SK-N-SH (cell line): ENCODE measurements around the gene ROBO1. TPM values are rescaled to one million over a fixed set of nuclear protein-coding genes. Genes with fewer than 3 reads are reported as not detected.

Experiments used
- CTCF ChIA-PET: fragments of 300-600, 350-600 bp; formaldehyde crosslinking; extraction: SDS; loops from one replicate; lab custom pipeline; 2021; lab: Yijun Ruan, JAX
- POLR2A ChIA-PET: fragments of 350-600 bp; sonication (Branson Sonifier 250); formaldehyde crosslinking; extraction: SDS; loops from one replicate; lab custom pipeline; 2020; ENCODE audit warnings: antibody characterized with exemption, inconsistent platforms; lab: Yijun Ruan, JAX
- DNase-seq: peaks from one replicate; pipeline ENCODE4 v3.0.0; 2012
- H2AFZ ChIP-seq: fragments of 200-600 bp; sonication (generic); 2 replicates; pipeline ENCODE4 v1.8.1; 2016; ENCODE audit warnings: antibody characterized with exemption, mild to moderate bottlenecking, low read depth
- H3F3A ChIP-seq: fragments of 200-600 bp; sonication (generic); replicated peaks from 2 replicates; pipeline ENCODE3; 2016; ENCODE audit warnings: antibody characterized with exemption, mild to moderate bottlenecking; ENCODE audit not compliant: insufficient read depth
- H3K27ac ChIP-seq, 2 experiments: fragments of 200-500 bp in 1 of 2; fragments of 200-600 bp in 1 of 2; sonication (Bioruptor generic) in 1 of 2; sonication (generic), shearing (Covaris generic) in 1 of 2; 2 replicates each; pipeline versions ENCODE4 v1.5.1 to v1.6.1; 2014 to 2016; ENCODE audit warnings: low read depth in 2 of 2, inconsistent platforms in 1 of 2, low read length in 1 of 2, mild to moderate bottlenecking in 1 of 2, mixed read lengths in 1 of 2
- H3K27me3 ChIP-seq: fragments of 200-600 bp; sonication (generic), shearing (Covaris generic); 2 replicates; pipeline ENCODE4 v1.6.1; 2016; ENCODE audit warnings: mixed run types; ENCODE audit not compliant: insufficient read depth
- H3K36me3 ChIP-seq, 2 experiments: fragments of 200-500 bp in 1 of 2; fragments of 200-600 bp in 1 of 2; sonication (Bioruptor generic) in 1 of 2; sonication (generic) in 1 of 2; replicated peaks in 1 of 2; 2 replicates each; pipeline versions ENCODE3 to v1.5.1; 2014 to 2016; ENCODE audit warnings: low read length in 1 of 2, mild to moderate bottlenecking in 1 of 2; ENCODE audit not compliant: insufficient read depth in 2 of 2, control insufficient read depth in 1 of 2
- H3K4me1 ChIP-seq, 2 experiments: fragments of 200-500 bp in 1 of 2; fragments of 200-600 bp in 1 of 2; sonication (Bioruptor generic) in 1 of 2; sonication (generic), shearing (Covaris generic) in 1 of 2; 2 replicates each; pipeline versions ENCODE4 v1.5.1 to v1.6.1; 2014 to 2016; ENCODE audit warnings: low read depth in 1 of 2, low read length in 1 of 2, mixed run types in 1 of 2; ENCODE audit not compliant: insufficient read depth in 2 of 2, control insufficient read depth in 1 of 2
- H3K4me2 ChIP-seq: fragments of 200-600 bp; sonication (generic), shearing (Covaris generic); 2 replicates; pipeline ENCODE4 v1.6.1; 2017; ENCODE audit warnings: mixed run types
- H3K4me3 ChIP-seq, 2 experiments: fragments of 200-500 bp in 1 of 2; fragments of 200-600 bp in 1 of 2; sonication (Bioruptor generic) in 1 of 2; sonication (generic), shearing (Covaris generic) in 1 of 2; 2 replicates each; pipeline versions ENCODE4 v1.5.1 to v1.8.1; 2014 to 2016; ENCODE audit warnings: low read depth in 2 of 2, inconsistent platforms in 1 of 2, low read length in 1 of 2, mild to moderate bottlenecking in 1 of 2, mixed read lengths in 1 of 2, moderate library complexity in 1 of 2
- H3K79me2 ChIP-seq: fragments of 200-600 bp; sonication (generic); 2 replicates; pipeline ENCODE4 v1.8.1; 2017; ENCODE audit warnings: mild to moderate bottlenecking; ENCODE audit not compliant: insufficient read depth
- H3K9ac ChIP-seq: fragments of 200-600 bp; sonication (generic); 2 replicates; pipeline ENCODE4 v1.6.1; 2017; ENCODE audit warnings: mixed run types
- H3K9me2 ChIP-seq: fragments of 200-600 bp; sonication (generic); 2 replicates; pipeline ENCODE4 v1.6.1; 2017; ENCODE audit warnings: mixed run types
- H3K9me3 ChIP-seq: fragments of 200-600 bp; sonication (generic); 2 replicates; pipeline ENCODE4 v1.6.1; 2017; ENCODE audit warnings: mixed run types, mild to moderate bottlenecking, moderate library complexity
- H4K20me1 ChIP-seq: fragments of 200-600 bp; sonication (generic); 2 replicates; pipeline ENCODE4 v1.6.1; 2017; ENCODE audit warnings: mild to moderate bottlenecking, mixed run types; ENCODE audit not compliant: insufficient read depth
- CHD2 ChIP-seq: fragments of 150-350 bp; IDR thresholded peaks from 2 replicates; pipeline ENCODE4 v1.6.1; 2018; ENCODE audit warnings: low read length; ENCODE audit not compliant: partially characterized antibody
- EZH2phosphoT487 ChIP-seq: fragments of 200-600 bp; sonication (generic); IDR thresholded peaks from 2 replicates; pipeline ENCODE4 v1.6.1; 2017; ENCODE audit warnings: low read depth, mixed run types, mild to moderate bottlenecking, antibody characterized with exemption, moderate library complexity, borderline replicate concordance
- FOSL2 ChIP-seq: IDR thresholded peaks from 2 replicates; pipeline ENCODE4 v1.4.0; 2012; ENCODE audit warnings: low read depth, mild to moderate bottlenecking, moderate library complexity, borderline replicate concordance
- FOXM1 ChIP-seq: IDR thresholded peaks from 2 replicates; pipeline ENCODE4 v1.4.0; 2012; ENCODE audit warnings: low read depth, mild to moderate bottlenecking
- GATA2 ChIP-seq: sonication (generic); formaldehyde crosslinking; IDR thresholded peaks from 2 replicates; pipeline ENCODE4 v1.5.0; 2020; ENCODE audit warnings: mild to moderate bottlenecking, missing genetic modification reagents
- JUND ChIP-seq: IDR thresholded peaks from 2 replicates; pipeline ENCODE4 v1.4.0; 2012
- NFIC ChIP-seq: IDR thresholded peaks from 2 replicates; pipeline ENCODE4 v1.4.0; 2012; ENCODE audit warnings: borderline replicate concordance
- NRF1 ChIP-seq: IDR thresholded peaks from 2 replicates; pipeline ENCODE4 v1.6.1; 2012; ENCODE audit warnings: low read depth, mild to moderate bottlenecking, low read length
- RAD21 ChIP-seq: IDR thresholded peaks from 2 replicates; pipeline ENCODE4 v1.6.1; 2012; ENCODE audit warnings: mild to moderate bottlenecking, low read length
- RFX5 ChIP-seq: IDR thresholded peaks from 2 replicates; pipeline ENCODE4 v1.6.1; 2012; ENCODE audit warnings: mild to moderate bottlenecking, improper control_type of control experiment, low read length
- RXRA ChIP-seq: IDR thresholded peaks from 2 replicates; pipeline ENCODE4 v1.4.0; 2012; ENCODE audit warnings: low read depth, mild to moderate bottlenecking, borderline replicate concordance
- SIN3A ChIP-seq: IDR thresholded peaks from 2 replicates; pipeline ENCODE4 v1.6.1; 2012; ENCODE audit warnings: low read depth, mild to moderate bottlenecking, low read length, moderate library complexity, borderline replicate concordance
- SMC3 ChIP-seq: IDR thresholded peaks from 2 replicates; pipeline ENCODE4 v1.6.1; 2012; ENCODE audit warnings: low read depth, low read length, improper control_type of control experiment
- WGBS: methylation state at CpG from one replicate; pipeline ENCODE4 v1.1.6; 2017; ENCODE audit warnings: low lambda C conversion rate; 5-methylcytosine and 5-hydroxymethylcytosine counted together
- polyA plus RNA-seq, 3 experiments: library from polyadenylated mRNA; depleted of rRNA; stranded (reverse); fragments of >200 nt; gene quantifications; 2 replicates each; pipeline ENCODE4 v1.2.3, GENCODE V29; 2012
- TF ChIP-seq, protein P1 (sequence below): IDR thresholded peaks from 2 replicates; pipeline ENCODE4 v1.6.1; 2012; ENCODE audit warnings: mild to moderate bottlenecking, low read depth, low read length, moderate library complexity

The ROBO1 gene
- polyA plus RNA-seq, 1 of the 3 experiments (the other 2 are of a cell fraction): 22.7 TPM

GRCh38 chr3:78937475-78937874, 830.3 kb downstream of the ROBO1 start:
- no peak overlapping the region for H3K27ac ChIP-seq
- no peak for TF ChIP-seq GATA2 (CRISPR knock-in tag)
- no peak overlapping the region for H3K4me2 ChIP-seq
- H3K79me2 ChIP-seq: peaks cover 8% of the 10 kb centered on the region; the same call in 1 of the 2 replicates
- ChIA-PET CTCF (no interaction called here), POLR2A (no interaction called here)
- H3K27me3 ChIP-seq: no peaks in the 10 kb centered on the region
- H3K36me3 ChIP-seq: peaks cover 0 to 6% of the 10 kb centered on the region in 2 experiments
- H3K9me3 ChIP-seq: no peaks in the 10 kb centered on the region
- no peaks in the 10 kb centered on the region for H3F3A ChIP-seq
- H3K9me2 ChIP-seq: no peaks in the 10 kb centered on the region
- no peak overlapping the region for H2AFZ ChIP-seq
- no peaks in the 10 kb centered on the region for H3K4me1 ChIP-seq
- H4K20me1 ChIP-seq: no peaks in the 10 kb centered on the region
- H3K9ac ChIP-seq: no peak overlapping the region
- H3K4me3 ChIP-seq: no peak overlapping the region
- no peak for DNase-seq

DNA sequence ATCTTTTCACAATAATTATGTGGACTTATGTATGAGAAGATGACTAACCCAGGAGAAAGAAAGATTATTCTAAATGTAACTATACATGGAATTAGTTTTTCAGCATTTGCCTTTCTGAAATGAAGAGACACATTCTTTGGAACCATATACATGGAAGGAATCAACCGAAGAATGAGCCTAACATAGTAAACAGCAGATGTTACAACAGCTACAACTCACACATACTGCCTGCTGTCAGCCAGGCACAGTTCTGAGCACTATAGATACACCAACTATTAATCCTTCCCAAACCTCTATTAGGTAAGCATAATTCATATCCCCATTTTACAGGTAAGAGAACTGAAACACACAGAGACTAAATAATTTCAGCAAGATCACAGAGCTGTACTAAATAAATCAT, 840.0 kb downstream of the ROBO1 start:
- WGBS: 85% methylated on average over 1 of the region's 1 CpG
- peaks cover 17% of the 10 kb centered on the region for H3K79me2 ChIP-seq
- no peaks in the 10 kb centered on the region for H3F3A ChIP-seq

More for the DNA sequence above, 840.0 kb downstream of the ROBO1 start:
- H3K4me1 ChIP-seq: no peaks in the 10 kb centered on the region; a peak in 2 of 4 replicates
- H3K9ac ChIP-seq: no peak overlapping the region
- POLR2A ChIA-PET: no interaction called here
- no peak overlapping the region for H2AFZ ChIP-seq
- CTCF ChIA-PET: no interaction called here
- H3K4me2 ChIP-seq: no peak overlapping the region
- TF ChIP-seq JUND: no peak
- TF ChIP-seq RFX5: no peak
- TF ChIP-seq, protein P1, sequence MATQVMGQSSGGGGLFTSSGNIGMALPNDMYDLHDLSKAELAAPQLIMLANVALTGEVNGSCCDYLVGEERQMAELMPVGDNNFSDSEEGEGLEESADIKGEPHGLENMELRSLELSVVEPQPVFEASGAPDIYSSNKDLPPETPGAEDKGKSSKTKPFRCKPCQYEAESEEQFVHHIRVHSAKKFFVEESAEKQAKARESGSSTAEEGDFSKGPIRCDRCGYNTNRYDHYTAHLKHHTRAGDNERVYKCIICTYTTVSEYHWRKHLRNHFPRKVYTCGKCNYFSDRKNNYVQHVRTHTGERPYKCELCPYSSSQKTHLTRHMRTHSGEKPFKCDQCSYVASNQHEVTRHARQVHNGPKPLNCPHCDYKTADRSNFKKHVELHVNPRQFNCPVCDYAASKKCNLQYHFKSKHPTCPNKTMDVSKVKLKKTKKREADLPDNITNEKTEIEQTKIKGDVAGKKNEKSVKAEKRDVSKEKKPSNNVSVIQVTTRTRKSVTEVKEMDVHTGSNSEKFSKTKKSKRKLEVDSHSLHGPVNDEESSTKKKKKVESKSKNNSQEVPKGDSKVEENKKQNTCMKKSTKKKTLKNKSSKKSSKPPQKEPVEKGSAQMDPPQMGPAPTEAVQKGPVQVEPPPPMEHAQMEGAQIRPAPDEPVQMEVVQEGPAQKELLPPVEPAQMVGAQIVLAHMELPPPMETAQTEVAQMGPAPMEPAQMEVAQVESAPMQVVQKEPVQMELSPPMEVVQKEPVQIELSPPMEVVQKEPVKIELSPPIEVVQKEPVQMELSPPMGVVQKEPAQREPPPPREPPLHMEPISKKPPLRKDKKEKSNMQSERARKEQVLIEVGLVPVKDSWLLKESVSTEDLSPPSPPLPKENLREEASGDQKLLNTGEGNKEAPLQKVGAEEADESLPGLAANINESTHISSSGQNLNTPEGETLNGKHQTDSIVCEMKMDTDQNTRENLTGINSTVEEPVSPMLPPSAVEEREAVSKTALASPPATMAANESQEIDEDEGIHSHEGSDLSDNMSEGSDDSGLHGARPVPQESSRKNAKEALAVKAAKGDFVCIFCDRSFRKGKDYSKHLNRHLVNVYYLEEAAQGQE: no peak
- TF ChIP-seq SMC3: no peak
- TF ChIP-seq SIN3A: no peak
- no peak for TF ChIP-seq CHD2
- no peak for TF ChIP-seq NFIC
- TF ChIP-seq RXRA: no peak
- no peak for TF ChIP-seq NRF1
- no peak for TF ChIP-seq EZH2phosphoT487
- TF ChIP-seq RAD21: no peak
- TF ChIP-seq FOSL2: no peak
- no peak for TF ChIP-seq FOXM1
- TF ChIP-seq, all 33 proteins: peak for 0
- DNase-seq: no peak
- H3K9me2 ChIP-seq: no peaks in the 10 kb centered on the region
- no peaks in the 10 kb centered on the region for H3K9me3 ChIP-seq
- no peaks in the 10 kb centered on the region for H3K36me3 ChIP-seq
- H3K27ac ChIP-seq: no peak overlapping the region
- H3K4me3 ChIP-seq: no peak overlapping the region
- H3K27me3 ChIP-seq: no peaks in the 10 kb centered on the region
- H4K20me1 ChIP-seq: no peaks in the 10 kb centered on the region
